ENCODE measurements around the gene SMPD3. TPM values are rescaled to one million over a fixed set of nuclear protein-coding genes. Genes with fewer than 3 reads are reported as not detected.

The SMPD3 gene
- total RNA-seq, 2 experiments from 2014 or later = 11.1 to 12.0 TPM

DNA sequence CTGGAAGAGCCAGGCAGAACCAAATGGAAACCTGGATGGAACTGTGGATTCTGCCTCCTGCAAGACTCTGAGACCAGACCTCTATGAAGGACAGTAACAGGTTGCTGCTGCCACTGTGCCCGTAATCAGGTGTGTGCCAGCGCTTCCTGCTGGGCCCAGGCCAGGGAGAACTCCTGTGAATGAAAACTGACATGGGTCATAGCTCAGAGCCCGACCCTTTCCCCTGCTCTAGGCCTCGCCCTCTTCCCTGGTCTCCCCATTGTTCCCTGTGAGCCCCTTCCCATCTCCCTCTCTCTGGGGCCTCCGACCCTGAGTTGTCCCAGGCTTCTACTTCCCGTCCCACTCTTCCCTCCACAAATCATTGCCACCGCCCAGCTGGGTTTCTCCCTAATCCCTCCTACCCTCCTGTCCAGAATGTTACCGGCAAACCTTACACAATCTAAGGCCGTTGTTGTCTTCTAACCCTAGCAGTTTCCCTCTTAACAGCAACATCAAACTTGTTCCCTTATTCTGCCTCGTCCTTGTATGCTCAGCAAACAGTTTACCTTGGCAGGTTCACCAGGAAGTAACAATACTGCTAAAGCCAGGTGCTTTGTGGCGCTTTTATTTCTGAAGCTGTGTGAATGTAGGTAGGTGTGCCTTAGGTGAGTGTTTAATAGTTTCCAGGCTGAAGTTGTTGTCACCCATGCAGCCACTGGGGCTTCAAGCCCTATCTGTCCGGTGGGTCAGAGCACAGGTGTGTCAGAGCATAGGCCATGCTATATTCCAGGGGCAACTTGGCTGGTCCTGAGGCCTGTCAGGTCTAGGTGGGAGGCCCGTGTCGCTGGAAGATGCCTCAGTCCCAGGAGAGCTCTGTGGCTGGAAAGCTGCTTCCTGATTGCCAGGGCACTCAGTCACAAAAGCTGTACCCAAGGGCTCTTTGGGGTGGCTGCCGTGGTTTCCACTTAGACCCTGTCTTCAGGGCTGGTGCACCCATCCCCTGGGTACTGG lies 32.0 kb downstream of the SMPD3 start:
- no peaks in the 10 kb centered on the region for H3K9me3 Mint-ChIP-seq (ENCODE audit: insufficient read depth)
- peaks cover 44% of the 10 kb centered on the region for H3K4me1 Mint-ChIP-seq (ENCODE audit: low read depth)
- H3K27ac Mint-ChIP-seq = peak overlapping the region; percentile 43
- CTCF ChIA-PET = interaction anchor here (1.0 to 3.5 kb wide), 11 partner anchors 10 to 104 kb away, joined by 3 to 18 read pairs (median 4); partner anchors contain the start of gene SMPD3
- DNase-seq (no peak), ATAC-seq (no peak)
- POLR2A ChIA-PET = interaction anchor here (0.7 to 2.0 kb wide), 3 partner anchors 16 to 45 kb away, joined by 3 to 6 read pairs (median 3); no protein-coding TSS in a partner anchor
- H3K27me3 Mint-ChIP-seq (ENCODE audit: low read depth) = no peaks in the 10 kb centered on the region
- H3K36me3 Mint-ChIP-seq (ENCODE audit: low read depth) = peaks cover 2% of the 10 kb centered on the region
- H3K4me3 Mint-ChIP-seq = no peak overlapping the region

DNA sequence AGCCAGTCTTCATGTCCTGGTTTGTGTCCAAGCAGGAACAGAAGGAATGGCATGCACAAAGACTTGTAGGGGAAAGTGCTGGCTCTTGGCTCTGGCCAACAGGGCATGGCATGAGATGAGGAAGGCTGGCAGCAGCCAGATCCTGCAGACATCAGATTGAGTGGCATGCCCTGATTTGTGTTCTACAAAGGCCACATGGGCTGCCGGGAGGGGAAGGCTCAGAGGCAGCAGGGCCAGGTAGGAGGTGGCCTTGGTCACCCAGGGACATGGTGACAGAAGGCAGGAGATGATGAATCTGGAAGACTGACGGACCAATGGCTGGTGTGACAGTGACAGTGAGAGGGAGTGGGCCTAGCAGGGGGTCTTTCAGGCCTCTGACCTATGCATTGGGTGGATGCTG lies 33.7 kb downstream of the SMPD3 start:
- ATAC-seq = no peak
- Mint-ChIP-seq H3K4me3 (no peak overlapping the region), H3K27ac (no peak overlapping the region), H3K36me3 (ENCODE audit: low read depth) (peaks cover 2% of the 10 kb centered on the region), H3K4me1 (ENCODE audit: low read depth) (peaks cover 54% of the 10 kb centered on the region), H3K9me3 (ENCODE audit: insufficient read depth) (no peaks in the 10 kb centered on the region), H3K27me3 (ENCODE audit: low read depth) (no peaks in the 10 kb centered on the region)
- ChIA-PET CTCF (interaction anchor here (2.1 to 2.4 kb wide), 2 partner anchors 9 to 18 kb away, joined by 5 to 8 read pairs; no protein-coding TSS in a partner anchor), POLR2A (no interaction called here)
- DNase-seq = no peak

GRCh38 chr16:68412061-68412460 lies 36.2 kb downstream of the SMPD3 start:
- Mint-ChIP-seq H3K27me3 (ENCODE audit: low read depth) (peaks cover 12% of the 10 kb centered on the region), H3K36me3 (ENCODE audit: low read depth) (no peaks in the 10 kb centered on the region), H3K4me3 (no peak overlapping the region), H3K4me1 (ENCODE audit: low read depth) (peaks cover 31% of the 10 kb centered on the region), H3K9me3 (ENCODE audit: insufficient read depth) (no peaks in the 10 kb centered on the region), H3K27ac (no peak overlapping the region)
- ATAC-seq (no peak), DNase-seq (no peak)
- POLR2A ChIA-PET = no interaction called here
- CTCF ChIA-PET = interaction anchor here (1.0 to 2.4 kb wide), 2 partner anchors 16 kb away, joined by 3 to 8 read pairs; no protein-coding TSS in a partner anchor

- CTCF ChIA-PET = interaction anchor here (1.0 kb wide), 1 partner anchor 15 kb away, joined by 3 read pairs; no protein-coding TSS in a partner anchor
- DNase-seq (no peak), ATAC-seq (no peak)
- Mint-ChIP-seq H3K36me3 (ENCODE audit: low read depth) (no peaks in the 10 kb centered on the region), H3K27me3 (ENCODE audit: low read depth) (peaks cover 18% of the 10 kb centered on the region), H3K9me3 (ENCODE audit: insufficient read depth) (no peaks in the 10 kb centered on the region), H3K4me1 (ENCODE audit: low read depth) (peaks cover 21% of the 10 kb centered on the region), H3K27ac (peak overlapping the region; percentile 39), H3K4me3 (no peak overlapping the region)
- POLR2A ChIA-PET = no interaction called here
Observed at GRCh38 chr16:68411086-68411485, 37.2 kb downstream of the SMPD3 start.

DNA sequence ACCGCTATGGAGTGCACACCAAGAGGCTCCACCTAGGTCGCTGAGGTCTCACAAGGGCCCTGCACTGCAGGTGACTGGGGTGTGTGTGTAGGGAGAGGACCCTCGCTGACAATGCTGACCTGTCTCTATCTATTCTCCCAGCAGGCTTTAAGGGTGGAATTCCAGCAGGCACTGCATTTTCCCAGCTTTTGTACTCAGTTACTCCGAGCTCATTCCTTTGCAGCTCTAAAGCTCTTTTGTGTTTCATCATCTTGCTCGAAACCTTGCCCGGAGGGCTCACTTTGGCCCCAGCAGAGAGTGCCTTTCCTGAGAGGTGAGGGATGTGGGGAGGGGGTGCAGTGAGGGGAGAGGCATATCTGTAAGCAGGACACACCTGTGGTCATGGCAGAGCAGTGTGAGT lies 39.3 kb downstream of the SMPD3 start:
- Mint-ChIP-seq H3K36me3 (ENCODE audit: low read depth) (no peaks in the 10 kb centered on the region), H3K27me3 (ENCODE audit: low read depth) (peaks cover 18% of the 10 kb centered on the region), H3K4me3 (no peak overlapping the region), H3K9me3 (ENCODE audit: insufficient read depth) (no peaks in the 10 kb centered on the region), H3K27ac (no peak overlapping the region), H3K4me1 (ENCODE audit: low read depth) (peaks cover 20% of the 10 kb centered on the region)
- POLR2A ChIA-PET = no interaction called here
- ATAC-seq (no peak), DNase-seq (no peak)
- CTCF ChIA-PET = interaction anchor here (1.8 to 4.9 kb wide), 4 partner anchors 12 to 112 kb away, joined by 5 to 33 read pairs (median 8); no protein-coding TSS in a partner anchor

- POLR2A ChIA-PET = no interaction called here
- Mint-ChIP-seq H3K4me3 (no peak overlapping the region), H3K4me1 (ENCODE audit: low read depth) (peaks cover 20% of the 10 kb centered on the region), H3K36me3 (ENCODE audit: low read depth) (no peaks in the 10 kb centered on the region), H3K27ac (no peak overlapping the region), H3K9me3 (ENCODE audit: insufficient read depth) (no peaks in the 10 kb centered on the region), H3K27me3 (ENCODE audit: low read depth) (peaks cover 18% of the 10 kb centered on the region)
- no peak for ATAC-seq
- no peak for DNase-seq
- CTCF ChIA-PET = interaction anchor here (1.8 to 4.9 kb wide), 4 partner anchors 12 to 112 kb away, joined by 5 to 33 read pairs (median 8); no protein-coding TSS in a partner anchor
Observed at GRCh38 chr16:68408428-68408827, 39.9 kb downstream of the SMPD3 start.

DNA sequence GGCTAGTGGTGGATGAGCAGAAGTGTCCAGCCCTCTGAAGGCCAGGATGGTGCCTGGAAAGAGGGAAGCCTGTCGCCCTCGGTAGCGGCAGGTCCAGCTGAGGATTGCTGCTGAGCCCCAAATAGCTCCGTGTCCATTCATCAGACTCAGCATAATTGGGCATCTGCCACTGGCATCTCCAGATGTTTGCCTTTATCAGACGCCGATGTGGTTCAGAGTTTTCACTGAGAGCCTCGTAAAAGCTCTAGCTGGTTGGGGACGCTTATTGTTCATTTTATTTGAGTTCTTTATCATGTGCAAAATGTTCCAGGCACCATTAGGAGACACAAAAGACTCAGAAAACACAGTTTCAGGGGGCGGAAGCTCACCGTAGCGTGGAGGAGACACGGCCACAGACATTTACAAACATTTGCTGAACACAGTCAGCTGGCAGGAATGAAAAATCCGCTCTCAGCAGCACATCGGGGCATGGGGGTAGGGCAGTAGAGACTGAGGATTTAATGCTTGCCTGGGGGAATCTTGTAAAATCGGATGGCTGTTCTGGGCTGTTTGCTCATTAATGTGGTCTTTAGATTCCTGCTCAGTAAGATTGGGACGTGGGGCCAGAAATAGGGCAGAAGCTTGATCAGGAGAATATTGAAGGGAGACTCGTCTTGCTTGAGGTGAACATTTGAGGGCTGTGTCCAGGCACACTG lies 41.7 kb downstream of the SMPD3 start:
- no peak for DNase-seq
- Mint-ChIP-seq H3K36me3 (ENCODE audit: low read depth) (no peaks in the 10 kb centered on the region), H3K9me3 (ENCODE audit: insufficient read depth) (no peaks in the 10 kb centered on the region), H3K4me1 (ENCODE audit: low read depth) (peaks cover 20% of the 10 kb centered on the region), H3K4me3 (no peak overlapping the region), H3K27ac (no peak overlapping the region), H3K27me3 (ENCODE audit: low read depth) (peaks cover 20% of the 10 kb centered on the region)
- POLR2A ChIA-PET = no interaction called here
- CTCF ChIA-PET = interaction anchor here (1.3 to 4.9 kb wide), 4 partner anchors 10 to 114 kb away, joined by 3 to 33 read pairs (median 4); no protein-coding TSS in a partner anchor
- no peak for ATAC-seq

DNA sequence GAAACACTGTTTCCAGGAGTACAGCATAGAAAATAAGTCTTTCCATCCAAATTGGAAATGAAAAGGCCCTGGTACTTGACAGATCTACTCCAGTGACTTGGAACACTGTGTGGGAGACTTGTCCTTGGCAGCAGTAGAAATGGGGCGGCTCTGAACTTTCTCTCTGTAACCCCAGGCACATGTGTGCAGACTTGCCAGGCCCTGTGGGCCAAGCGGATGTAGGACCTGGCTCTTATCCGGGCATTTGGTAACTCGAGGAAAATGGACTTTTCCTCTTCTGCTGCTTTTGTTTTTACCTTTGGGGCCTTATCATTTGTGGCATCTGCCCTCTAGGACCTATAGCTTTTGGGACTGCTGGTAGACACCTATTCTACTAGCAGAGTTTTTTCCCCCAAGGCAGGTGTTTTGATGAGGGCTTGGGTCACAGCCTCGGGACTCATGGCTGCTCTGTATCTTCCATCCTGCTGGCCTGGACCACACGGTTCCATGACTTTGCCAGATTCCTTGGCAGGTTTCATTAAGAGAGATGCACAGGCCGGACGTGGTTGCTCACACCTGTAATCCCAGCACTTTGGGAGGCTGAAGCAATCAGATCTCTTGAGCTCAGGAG lies 43.5 kb downstream of the SMPD3 start:
- no peak overlapping the region for H3K4me3 Mint-ChIP-seq
- no peaks in the 10 kb centered on the region for H3K36me3 Mint-ChIP-seq (ENCODE audit: low read depth)
- H3K27ac Mint-ChIP-seq = no peak overlapping the region
- CTCF ChIA-PET = interaction anchor here (2.4 to 4.9 kb wide), 2 partner anchors 8 to 13 kb away, joined by 5 to 33 read pairs; no protein-coding TSS in a partner anchor
- no peaks in the 10 kb centered on the region for H3K9me3 Mint-ChIP-seq (ENCODE audit: insufficient read depth)
- POLR2A ChIA-PET = no interaction called here
- ATAC-seq (no peak), DNase-seq (no peak)
- H3K4me1 Mint-ChIP-seq (ENCODE audit: low read depth) = peaks cover 22% of the 10 kb centered on the region
- H3K27me3 Mint-ChIP-seq (ENCODE audit: low read depth) = peaks cover 20% of the 10 kb centered on the region

DNA sequence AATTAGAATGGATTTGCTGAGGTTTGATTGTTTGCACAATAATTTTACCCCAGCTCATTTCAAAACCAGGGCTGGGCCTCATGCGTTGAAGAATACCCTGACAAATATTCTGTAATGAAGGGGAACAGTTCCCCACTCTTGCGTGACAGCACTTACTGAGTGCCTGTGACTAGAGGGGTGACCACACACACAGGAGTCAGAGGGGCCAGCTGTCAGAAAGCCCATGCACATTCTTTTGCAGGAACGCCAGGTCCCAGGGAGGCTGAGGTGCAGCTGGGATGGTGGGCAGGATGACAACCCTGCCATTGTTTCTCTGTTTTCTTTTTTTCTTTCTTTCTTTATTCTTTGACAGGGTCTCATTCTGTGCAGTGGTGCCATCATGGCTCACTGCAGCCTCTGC lies 44.6 kb downstream of the SMPD3 start:
- Mint-ChIP-seq H3K4me1 (ENCODE audit: low read depth) (peaks cover 22% of the 10 kb centered on the region), H3K27ac (no peak overlapping the region), H3K36me3 (ENCODE audit: low read depth) (no peaks in the 10 kb centered on the region), H3K4me3 (no peak overlapping the region), H3K27me3 (ENCODE audit: low read depth) (peaks cover 15% of the 10 kb centered on the region), H3K9me3 (ENCODE audit: insufficient read depth) (no peaks in the 10 kb centered on the region)
- ATAC-seq (no peak), DNase-seq (no peak)
- ChIA-PET CTCF (interaction anchor here (1.2 to 2.5 kb wide), 5 partner anchors 10 to 107 kb away, joined by 3 to 8 read pairs (median 5); no protein-coding TSS in a partner anchor), POLR2A (no interaction called here)

DNA sequence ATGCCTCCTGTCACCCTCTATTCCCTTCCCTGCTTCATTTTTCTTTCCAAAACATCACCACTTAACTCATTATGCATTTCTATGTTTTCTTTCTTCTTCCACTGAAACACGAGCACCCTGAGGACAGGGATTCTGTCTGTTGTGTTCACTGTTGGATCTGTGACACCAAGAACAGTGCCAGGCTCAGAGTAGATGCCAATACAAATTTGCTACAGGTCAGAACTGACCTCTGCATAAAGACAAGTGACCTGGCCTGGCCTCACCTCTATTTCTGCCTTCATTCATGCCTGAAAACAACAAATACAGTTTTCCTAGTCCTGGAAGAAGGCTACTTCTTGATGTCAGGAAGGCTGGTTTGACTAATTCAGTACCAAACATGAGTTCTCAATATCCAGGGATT lies 45.1 kb downstream of the SMPD3 start:
- ChIA-PET CTCF (interaction anchor here (1.2 to 2.5 kb wide), 5 partner anchors 10 to 107 kb away, joined by 3 to 8 read pairs (median 5); no protein-coding TSS in a partner anchor), POLR2A (no interaction called here)
- Mint-ChIP-seq H3K4me1 (ENCODE audit: low read depth) (peaks cover 22% of the 10 kb centered on the region), H3K4me3 (no peak overlapping the region), H3K27ac (no peak overlapping the region), H3K36me3 (ENCODE audit: low read depth) (no peaks in the 10 kb centered on the region), H3K27me3 (ENCODE audit: low read depth) (peaks cover 11% of the 10 kb centered on the region), H3K9me3 (ENCODE audit: insufficient read depth) (no peaks in the 10 kb centered on the region)
- ATAC-seq (no peak), DNase-seq (no peak)

- H3K4me1 Mint-ChIP-seq (ENCODE audit: low read depth) = peaks cover 22% of the 10 kb centered on the region
- no peak for ATAC-seq
Observed at GRCh38 chr16:68402748-68403040, 45.6 kb downstream of the SMPD3 start.

More at GRCh38 chr16:68402748-68403040, 45.6 kb downstream of the SMPD3 start:
- ChIA-PET POLR2A (no interaction called here), CTCF (interaction anchor here (1.2 to 2.5 kb wide), 4 partner anchors 11 to 42 kb away, joined by 3 to 8 read pairs (median 5); no protein-coding TSS in a partner anchor)
- Mint-ChIP-seq H3K27ac (no peak overlapping the region), H3K36me3 (ENCODE audit: low read depth) (no peaks in the 10 kb centered on the region), H3K4me3 (no peak overlapping the region), H3K9me3 (ENCODE audit: insufficient read depth) (no peaks in the 10 kb centered on the region), H3K27me3 (ENCODE audit: low read depth) (peaks cover 11% of the 10 kb centered on the region)
- DNase-seq = no peak

All from activated CD8-positive, alpha-beta T cell treated with anti-CD3 and anti-CD28 coated beads, Interleukin-2, amount 10 ng/mL, durations not matched to agents 7 days and 5 days (primary cell).